Endometrial microvascular endothelial cells (primary cell): ENCODE results near the gene SMIM33. TPM values are rescaled to one million over a fixed set of nuclear protein-coding genes. Genes with fewer than 3 reads are reported as not detected.

Experiments
- in situ Hi-C: cut with HindIII; loops from 2 replicates; pipeline ENCODE4 v1.10.0; 2017; ENCODE audit warnings: low sequenced_read_pairs, low pct_unique_long_range_greater_than_20kb; ENCODE audit errors: inconsistent ontology term
- total RNA-seq: library from RNA; depleted of rRNA; stranded (reverse); fragments of >200 nt; gene quantifications from one replicate; pipeline ENCODE4 v1.2.3, GENCODE V29; 2015; ENCODE audit errors: inconsistent ontology term

The SMIM33 gene
- total RNA-seq, 1 donor from 2014 or later = not detected

DNA sequence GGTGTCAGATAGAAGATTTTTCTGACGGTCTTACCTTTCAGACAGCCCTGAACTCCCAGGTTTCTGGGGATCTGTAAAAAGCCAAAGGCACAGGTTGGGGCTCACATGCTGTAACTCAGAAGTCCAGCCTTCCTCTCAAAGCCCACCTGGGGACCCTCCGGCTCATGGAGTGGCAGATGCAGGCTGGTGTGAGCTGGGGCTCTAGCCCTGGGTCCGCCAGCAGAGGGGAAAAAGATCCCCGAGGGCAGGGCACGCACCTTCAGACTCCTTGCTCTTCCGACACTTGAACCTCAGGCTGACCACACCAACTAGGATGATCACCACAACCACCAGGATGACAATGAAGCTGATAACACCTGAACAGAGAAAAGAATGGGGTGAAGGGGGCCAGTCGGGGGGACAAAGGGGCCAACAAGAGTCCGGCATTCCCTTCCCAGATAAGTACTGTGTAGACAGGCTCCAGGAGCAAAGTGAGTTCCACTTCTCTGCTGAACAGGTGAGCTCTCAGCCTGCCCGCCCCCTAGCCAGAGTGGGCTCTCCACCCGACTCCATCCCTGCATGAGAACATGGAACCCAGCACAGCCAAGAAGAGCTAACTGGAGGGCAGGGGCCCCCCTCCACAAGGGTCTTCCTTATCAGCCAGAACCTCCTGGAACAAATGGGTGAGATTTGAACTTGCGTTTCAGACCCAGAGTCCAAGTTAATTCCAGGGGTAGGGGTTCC, 16.1 kb upstream of the SMIM33 start:
- in situ Hi-C loops = no loop called here

DNA sequence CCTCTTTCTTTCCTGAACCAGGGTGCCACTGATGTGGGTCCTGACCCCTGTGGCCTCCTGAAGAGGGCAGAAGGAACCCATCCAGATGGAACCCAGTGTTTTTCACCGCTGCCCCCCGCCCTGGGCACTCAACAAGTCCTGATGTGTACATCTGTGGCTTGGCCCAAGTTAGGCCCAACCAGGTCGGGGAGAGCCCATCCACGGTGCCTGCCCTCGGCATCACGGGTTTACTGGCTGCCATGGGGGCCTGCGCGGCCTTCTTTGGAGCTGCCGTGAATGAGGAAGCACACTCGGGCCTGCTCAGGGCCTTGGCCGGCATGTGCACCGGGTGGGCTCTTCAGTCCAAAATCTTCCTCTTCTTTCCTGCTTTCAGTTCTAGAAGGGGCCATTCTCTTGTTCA, 14.0 kb upstream of the SMIM33 start:
- in situ Hi-C loops = no loop called here

DNA sequence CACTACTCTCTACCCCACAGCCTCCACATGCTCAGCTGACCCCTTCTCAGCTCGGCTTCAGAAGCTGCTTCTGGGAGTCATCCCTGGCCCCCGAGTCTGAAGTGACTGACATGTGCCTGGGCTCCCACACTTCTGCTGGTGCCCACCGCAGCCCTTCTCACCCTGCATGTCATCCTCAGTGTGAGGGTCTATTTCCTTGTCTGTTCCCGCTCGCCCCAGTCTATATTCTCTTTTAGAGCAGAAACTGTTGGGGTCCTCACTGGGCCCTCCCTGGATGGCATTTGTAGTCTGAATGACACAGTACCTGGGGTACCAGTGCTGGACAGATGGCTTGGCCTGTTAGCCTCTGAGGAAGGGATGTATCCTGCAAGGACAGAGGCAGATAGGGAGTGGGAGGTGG, 13.6 kb upstream of the SMIM33 start:
- in situ Hi-C loops = no loop called here

DNA sequence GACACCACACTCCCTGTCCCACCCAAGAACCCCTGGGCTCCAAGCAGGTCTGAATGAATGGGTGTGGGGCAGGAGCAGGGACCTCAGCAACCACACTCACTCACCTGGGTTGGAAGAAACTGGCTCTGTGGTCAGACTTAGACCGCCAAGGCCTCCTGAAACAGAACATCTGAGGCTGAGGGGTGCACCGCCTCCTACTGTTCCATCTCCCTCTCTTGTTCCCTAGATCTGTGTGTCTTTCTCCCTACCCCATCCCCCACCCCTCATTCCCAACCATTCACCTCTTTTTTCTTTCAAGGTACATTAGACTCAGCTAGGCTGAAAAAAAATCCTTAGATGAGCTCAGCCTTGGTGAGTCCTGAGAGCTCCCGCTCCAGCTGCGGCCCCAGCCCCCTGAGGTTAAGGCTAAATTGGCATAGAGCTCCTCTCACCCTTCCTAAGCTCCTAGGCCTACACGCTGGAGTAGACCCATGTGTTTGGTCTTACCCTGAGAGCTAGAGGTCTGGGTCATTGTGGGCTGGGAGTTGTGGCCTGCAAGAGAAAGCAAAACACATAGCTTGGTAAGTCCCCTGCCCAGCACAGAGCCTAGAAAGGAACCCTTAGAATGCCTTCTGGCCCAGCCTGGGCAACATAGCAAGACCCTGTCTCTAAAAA, 13.0 kb upstream of the SMIM33 start:
- in situ Hi-C loops = no loop called here

DNA sequence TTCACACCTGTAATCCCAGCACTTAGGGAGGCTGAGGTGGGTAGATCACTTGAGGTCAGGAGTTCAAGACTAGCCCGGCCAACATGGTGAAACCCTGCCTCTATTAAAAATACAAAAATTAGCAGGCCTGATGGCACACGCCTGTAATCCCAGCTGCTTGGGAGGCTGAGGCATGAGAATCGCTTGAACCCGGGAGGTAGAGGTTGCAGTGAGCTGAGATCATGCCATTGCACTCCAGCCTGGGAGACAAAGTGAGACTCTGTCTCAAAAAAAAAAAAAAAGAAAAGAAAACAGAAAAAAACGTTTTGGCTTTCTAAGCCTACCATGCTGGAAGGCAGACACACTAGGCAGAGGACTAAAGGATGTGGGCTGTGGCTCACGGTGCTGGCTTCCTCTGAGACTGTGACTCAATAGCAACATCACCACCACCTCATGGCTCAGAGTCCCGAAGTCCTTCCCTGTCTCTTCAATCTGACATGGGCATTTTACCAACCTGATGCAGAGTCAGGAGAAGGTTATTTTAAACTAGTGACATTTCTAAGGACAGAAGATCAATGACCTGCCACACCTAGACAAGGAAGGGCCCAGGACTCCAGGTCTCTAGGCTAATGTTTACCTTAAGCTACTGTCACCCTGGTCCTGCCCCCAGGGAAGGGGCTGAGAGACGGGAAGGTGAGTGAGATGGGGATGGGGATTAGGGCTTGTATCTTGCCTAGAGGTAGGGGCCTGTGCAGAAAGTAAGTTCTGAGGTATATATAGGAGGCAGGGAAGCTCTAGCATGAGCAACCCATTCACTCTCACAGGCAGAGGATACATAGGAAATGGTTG, 12.0 kb upstream of the SMIM33 start:
- in situ Hi-C loops = no loop called here

DNA sequence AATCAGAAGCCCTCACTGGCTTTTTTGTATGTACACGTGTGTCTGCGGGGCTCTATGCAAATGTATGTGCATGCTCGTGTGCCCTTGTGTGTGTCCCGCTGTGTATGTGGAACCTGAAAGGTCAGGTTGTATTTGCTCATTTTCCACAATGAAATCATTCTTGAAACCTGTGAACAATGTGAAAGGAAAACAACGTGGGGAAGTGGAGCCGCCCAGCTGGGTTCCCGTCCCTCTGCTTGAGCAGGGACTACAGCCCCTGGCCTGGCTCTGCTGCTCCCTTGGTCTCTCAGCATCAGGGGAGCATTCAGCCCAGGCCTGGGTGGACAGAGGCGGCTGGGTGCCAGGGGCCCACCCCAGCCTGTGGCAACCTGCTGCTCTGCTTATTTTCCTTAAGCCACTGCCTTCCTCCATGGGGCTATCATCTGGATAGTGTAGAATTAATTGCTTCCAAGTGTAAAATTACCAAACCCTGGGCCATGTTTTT, 11.3 kb upstream of the SMIM33 start:
- in situ Hi-C loops = no loop called here

DNA sequence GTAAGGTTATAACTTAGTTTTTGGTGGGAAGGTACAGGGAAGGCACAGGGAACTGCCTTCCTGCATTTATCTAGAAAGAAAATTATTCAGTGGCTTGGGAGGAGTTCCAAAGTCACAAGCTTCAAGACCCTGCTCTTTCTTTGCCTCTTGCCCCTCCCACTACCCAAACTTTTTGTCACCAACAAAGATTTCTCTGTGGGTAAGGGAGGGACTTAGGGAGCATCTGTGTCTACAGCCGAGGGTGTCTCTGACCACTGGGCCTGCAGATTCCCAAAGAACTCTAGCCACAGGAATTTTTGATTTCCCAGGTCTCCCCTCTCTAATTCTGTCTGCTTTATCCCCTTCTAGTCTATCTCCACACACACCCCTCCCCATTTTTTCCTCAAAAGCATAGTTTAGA, 10.3 kb upstream of the SMIM33 start:
- in situ Hi-C loops = no loop called here

DNA sequence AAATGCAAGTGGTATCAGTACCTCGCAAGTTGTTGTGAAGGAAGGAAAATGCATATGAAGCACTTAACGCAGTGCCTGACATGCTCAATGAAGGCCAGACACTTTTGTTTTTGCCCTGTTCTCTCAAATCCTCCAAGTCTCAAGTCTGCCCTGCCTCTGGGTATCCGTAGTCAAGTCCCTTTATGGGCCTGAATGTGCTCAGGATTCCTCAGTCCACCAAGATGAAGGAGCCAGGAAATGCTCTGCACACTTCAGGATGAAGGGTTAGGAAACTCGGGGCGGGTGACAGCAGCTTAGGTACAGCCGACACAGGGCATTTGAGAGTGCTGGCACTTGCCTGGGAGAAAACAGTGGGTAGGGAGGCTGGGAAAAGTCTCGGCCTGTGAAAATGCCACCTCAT, 9.6 kb upstream of the SMIM33 start:
- in situ Hi-C loops = no loop called here

DNA sequence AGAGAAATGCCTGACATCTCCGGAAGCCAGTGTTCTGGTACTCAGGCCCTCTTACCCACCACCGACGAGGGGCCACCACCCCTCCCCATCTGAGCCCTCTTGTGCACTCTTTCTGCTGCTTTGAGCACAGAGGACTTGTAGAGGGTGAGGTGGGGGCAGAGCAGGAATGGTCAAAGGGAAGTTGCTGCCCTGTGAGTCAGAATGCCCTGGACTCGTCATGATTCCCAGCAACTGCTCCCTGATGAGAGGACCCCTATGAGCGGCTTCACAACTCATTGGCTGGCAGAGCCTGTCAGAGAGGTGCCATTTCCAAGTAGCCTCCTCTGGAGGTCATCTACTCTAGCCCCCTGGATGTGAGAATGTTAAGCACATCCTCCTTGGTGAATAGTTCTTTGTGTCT, 9.1 kb upstream of the SMIM33 start:
- in situ Hi-C loops = no loop called here

DNA sequence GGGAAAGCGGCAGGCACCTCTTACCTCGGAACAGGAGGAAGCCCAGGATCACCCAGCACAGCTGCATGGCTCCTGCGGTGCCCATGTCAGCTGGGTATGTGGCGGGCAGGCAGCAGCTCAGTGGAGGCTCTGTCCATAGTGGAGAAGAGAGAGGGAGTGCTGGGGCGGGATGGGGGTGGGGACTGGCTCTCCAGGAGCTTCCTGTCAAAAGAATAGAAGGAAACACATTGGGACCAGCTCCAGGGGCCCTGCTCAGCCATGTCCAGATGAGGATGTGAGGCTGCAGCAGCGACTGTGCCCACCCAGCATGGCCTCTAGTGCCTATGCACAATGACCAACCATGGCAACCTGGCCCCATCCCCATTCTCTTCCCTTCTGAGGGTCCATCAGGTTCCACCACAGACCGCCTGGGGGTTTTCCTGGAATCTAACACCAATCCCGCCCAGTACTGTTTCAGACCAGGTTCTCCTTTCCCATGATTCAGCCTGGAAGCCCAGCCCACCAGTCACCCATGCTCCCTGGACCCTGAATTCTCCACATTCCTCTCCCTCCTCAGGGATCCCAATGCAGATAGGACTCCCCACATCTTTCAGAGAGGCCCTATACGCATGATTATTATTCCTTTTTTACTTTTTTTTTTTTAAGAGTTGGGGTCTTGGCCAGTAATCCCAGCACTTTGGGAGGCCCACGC, 8.1 kb upstream of the SMIM33 start, which contains the start of gene ECSCR:
TSS of gene ECSCR (minus strand) at position 158 of the 691 bp plus-strand sequence. CDS start at position 85, 73 bp downstream.
- in situ Hi-C loops = no loop called here

DNA sequence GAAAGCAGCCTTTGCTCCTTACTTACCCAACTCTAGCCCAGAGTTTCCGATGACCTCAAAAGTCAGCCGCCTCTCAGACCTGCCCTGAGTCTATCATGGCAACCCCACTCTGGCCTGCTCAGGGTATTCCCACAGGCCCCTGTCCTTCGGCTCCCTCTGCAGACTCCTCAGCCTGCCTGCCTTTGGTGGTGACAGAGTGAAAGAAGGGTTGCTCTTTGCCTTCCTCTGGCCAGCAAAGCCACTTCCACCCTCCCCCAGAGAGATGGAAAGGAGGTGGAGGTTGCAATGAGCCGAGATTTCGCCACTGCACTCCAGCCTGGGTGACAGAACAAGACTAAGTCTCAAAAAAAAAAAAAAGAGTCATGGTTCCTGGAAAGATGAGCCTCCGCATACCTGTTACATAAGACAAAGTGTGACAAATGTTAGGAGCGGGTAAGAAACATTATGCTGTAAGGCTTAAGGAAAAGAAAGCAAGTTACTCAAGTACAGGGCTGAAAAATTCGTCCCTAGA, 2.3 kb upstream of the SMIM33 start:
- in situ Hi-C loops = no loop called here

DNA sequence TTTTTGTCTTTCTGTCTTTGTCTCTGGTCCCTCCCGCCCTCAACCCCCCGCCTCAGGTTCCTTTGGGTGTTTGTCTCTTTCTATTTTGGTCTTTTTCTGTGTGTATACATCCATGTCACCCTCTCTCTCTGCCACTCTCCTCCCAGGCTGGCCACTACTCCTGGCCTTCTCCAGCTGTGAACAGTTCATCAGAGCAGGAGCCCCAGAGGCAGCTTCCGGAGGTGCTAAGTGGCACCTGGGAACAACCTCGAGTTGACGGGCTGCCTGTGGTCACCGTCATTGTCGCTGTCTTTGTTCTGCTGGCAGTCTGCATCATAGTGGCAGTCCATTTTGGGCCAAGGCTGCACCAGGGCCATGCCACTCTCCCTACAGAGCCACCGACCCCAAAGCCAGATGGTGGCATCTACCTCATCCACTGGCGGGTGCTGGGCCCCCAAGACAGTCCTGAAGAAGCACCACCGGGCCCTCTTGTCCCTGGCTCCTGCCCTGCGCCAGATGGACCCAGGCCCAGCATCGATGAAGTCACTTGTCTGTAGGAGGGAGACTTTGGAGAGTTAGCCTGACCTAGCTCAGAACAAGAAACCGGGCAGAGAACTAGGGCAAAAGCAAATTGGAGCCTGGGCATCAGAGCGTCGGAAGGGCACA, 1.7 kb downstream of the SMIM33 start:
- in situ Hi-C loops = no loop called here

DNA sequence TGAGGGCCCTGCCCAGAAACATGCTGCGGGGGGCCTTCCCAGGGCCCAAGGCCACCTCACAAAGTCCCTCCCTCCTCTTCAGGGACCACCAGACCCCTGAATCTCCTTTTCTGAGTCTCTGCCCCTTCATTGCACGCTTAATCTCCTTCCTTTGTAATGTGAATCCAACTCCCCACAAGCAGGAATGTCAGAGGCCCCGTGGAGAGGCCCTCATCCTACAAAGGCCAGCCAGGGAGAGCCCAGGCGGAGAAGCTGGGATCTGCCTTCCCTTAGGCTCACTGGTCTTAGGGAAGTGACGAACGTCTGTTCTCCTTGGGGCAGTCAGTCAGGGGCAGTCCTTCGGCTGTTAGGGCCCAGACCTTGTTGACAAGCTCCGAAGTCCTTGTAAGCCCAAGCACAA, 2.3 kb downstream of the SMIM33 start:
- in situ Hi-C loops = no loop called here

DNA sequence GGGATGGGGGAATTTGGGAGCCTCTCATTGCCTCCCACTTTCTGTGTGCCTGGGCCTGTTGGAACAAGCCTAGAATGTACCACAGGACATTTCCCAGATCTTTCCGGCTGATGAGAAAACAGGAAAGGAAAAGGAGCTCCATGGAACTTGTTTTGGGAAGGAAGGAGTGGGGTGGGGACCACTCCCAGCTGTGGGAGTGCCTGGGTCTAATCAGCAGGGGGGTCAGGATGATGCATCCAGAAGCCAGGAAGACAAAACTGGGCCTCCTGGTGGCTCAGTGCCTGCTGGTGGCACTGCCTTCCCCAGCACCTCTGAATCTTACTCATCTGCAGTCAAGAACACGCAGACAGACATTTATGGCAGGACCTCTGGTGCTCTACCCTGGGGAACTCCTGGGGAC, 2.8 kb downstream of the SMIM33 start:
- in situ Hi-C loops = no loop called here

DNA sequence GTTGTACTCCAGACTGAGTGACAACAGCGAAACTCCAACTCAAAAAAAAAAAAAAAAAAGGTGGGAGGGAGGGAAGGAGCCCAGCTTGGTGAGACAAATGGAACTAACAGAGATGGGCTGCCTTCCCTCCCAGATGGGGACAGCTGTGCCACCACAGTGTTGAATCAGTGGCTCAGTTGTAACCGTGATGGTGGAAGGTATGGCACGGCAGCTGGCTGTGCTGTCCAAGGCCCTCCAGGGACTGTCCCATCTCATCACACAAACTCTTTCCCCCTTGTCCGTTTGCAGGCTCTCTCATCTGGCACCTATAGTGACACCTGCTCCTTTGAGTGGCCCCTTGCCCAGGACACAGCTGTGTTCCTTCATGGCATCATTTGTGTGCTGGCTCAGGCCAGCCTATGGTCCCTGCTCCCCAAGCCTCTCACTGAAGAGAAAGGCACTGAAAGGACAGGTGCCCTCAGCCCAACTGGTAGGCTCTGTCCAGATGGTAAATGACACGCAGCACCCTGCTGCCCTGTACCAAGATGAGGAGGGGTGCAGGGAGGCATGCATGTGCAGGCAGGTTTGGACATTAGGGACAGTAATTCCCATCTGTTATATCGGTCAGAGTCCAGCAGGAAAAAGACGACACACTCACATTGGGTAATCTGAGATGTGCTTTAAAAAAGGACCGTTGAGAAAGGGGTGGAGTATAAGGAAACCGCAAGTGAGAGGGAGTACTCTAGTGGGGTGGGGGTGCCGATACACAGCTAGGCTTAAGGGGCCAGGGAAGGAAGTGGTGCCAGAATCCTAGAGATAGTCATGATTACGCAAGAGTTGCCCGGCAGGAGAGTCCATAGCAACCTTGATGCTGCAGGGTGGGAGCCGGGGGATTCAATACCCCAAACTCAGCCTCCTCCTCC, 4.3 kb downstream of the SMIM33 start:
- in situ Hi-C loops = no loop called here

DNA sequence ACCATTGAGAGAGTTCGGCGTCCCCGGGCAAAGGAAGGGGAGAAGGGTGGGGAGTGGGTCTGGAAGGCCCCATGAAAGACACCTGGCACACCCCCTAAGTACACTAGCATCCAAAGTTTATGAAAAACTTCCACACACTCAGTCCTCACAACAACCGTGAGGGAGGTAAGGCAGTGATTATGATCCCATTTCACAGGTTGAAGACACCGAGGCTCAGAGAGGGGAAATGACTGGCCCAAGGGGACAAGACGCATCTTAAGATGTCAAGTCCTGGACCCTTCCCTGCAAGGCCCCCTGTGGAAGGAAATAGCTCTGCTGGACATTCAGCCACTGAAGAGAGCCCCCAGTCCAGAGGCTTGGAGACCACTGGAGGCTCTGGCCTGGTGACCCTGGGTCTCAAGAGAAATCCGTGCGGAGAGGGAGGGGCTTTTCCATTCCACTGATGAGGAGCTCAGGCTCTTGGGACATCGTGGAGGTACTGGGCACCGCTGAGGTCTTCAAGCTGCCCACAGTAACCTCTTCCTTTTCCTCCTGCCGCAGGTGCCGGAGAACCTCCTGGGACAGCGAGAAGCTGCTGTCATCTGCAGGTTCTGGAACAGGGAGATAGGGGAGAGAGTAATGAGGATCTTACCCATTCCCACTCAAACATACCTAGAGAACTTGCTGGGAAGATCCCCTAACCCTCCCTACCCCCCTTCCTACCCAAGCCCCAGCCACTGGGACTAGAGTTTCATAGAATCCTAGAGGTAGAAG, 5.2 kb downstream of the SMIM33 start:
- in situ Hi-C loops = no loop called here
